WTC11 (cell line): Measurements from ENCODE around the gene ITPR3.

Source experiments
- ETV6 ChIP-seq: sonication (generic); formaldehyde crosslinking; IDR thresholded peaks from 2 replicates; pipeline ENCODE4 v1.8.1; 2022; ENCODE audit warnings: mild to moderate bottlenecking, missing genetic modification reagents
- JUN ChIP-seq: sonication (generic); formaldehyde crosslinking; IDR thresholded peaks from 2 replicates; pipeline ENCODE4 v1.8.0; 2023; ENCODE audit warnings: mild to moderate bottlenecking, missing genetic modification reagents
- NFE2L1 ChIP-seq: sonication (generic); formaldehyde crosslinking; IDR thresholded peaks from 2 replicates; pipeline ENCODE4 v1.8.1; 2023; ENCODE audit warnings: missing genetic modification reagents
- NR3C1 ChIP-seq: sonication (generic); formaldehyde crosslinking; conservative IDR thresholded peaks from 2 replicates; pipeline ENCODE4 v1.8.1; 2023; ENCODE audit warnings: low read depth, mild to moderate bottlenecking, missing genetic modification reagents
- PRDM15 ChIP-seq: sonication (generic); formaldehyde crosslinking; IDR thresholded peaks from 2 replicates; pipeline ENCODE4 v1.8.0; 2022; ENCODE audit warnings: missing genetic modification reagents
- USF1 ChIP-seq: sonication (generic); formaldehyde crosslinking; IDR thresholded peaks from 2 replicates; pipeline ENCODE4 v1.8.0; 2022; ENCODE audit warnings: mild to moderate bottlenecking, missing genetic modification reagents
- ZNF121 ChIP-seq: sonication (generic); formaldehyde crosslinking; IDR thresholded peaks from 2 replicates; pipeline ENCODE4 v1.8.0; 2023; ENCODE audit warnings: missing genetic modification reagents
- ZNF232 ChIP-seq: sonication (generic); formaldehyde crosslinking; IDR thresholded peaks from 2 replicates; pipeline ENCODE4 v1.8.0; 2022; ENCODE audit warnings: mild to moderate bottlenecking, missing genetic modification reagents
- ZNF396 ChIP-seq: fragments of 250-450 bp; sonication (Bioruptor Pico); IDR thresholded peaks from 2 replicates; pipeline ENCODE4 v1.8.0; 2021; ENCODE audit warnings: mild to moderate bottlenecking, moderate library complexity, borderline replicate concordance
- TF ChIP-seq, protein P1 (sequence below): fragments of 200-600 bp; IDR thresholded peaks from 2 replicates; pipeline ENCODE4 v1.8.0; 2022; ENCODE audit warnings: antibody characterized with exemption
- TF ChIP-seq, protein P2 (sequence below): sonication (generic); formaldehyde crosslinking; IDR thresholded peaks from 2 replicates; pipeline ENCODE4 v1.8.1; 2023; ENCODE audit warnings: mild to moderate bottlenecking, missing genetic modification reagents
- TF ChIP-seq, protein P3 (sequence below): sonication (generic); formaldehyde crosslinking; IDR thresholded peaks from 2 replicates; pipeline ENCODE4 v1.8.1; 2023; ENCODE audit warnings: mild to moderate bottlenecking, moderate library complexity, missing genetic modification reagents

DNA sequence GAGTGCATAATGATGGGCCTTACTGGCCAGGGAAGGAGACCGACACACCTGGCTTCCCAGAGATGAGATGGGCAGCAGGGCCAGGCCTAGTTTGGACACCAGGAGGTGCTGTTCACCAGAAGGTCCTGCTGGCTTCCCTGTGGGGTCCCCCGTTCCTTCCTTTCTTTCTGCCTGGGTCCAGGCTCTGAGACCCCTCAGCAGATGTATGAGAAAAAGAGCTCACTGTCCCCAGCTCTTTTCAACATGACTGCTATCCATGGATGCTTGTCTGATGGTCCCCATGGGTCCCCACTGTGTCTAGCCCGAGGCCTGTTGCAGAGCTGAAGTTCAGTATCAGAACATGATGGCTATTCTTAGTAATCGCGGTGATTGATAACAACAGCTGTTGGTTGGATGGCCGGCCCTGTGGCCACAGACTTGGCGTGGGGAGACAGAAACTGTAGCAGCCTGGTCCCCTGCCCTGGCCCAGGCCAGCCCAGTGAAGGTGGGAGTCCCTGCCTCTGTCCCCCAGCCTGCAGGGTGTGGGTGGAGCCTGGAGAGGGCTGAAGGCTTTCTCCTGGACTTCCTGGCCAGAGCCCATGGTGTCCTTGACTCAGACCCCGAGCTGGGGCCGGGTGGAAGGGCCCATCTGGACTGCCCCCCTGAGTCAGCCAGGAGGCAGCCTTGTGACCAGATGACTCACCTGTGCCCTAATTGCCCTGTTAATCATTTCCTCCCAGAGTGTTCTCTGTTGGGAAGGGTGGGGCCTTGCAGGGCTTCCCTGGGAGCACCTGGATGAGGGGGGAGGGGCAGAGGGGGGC is 31.2 kb upstream of the ITPR3 start:
- TF ChIP-seq, protein P1, sequence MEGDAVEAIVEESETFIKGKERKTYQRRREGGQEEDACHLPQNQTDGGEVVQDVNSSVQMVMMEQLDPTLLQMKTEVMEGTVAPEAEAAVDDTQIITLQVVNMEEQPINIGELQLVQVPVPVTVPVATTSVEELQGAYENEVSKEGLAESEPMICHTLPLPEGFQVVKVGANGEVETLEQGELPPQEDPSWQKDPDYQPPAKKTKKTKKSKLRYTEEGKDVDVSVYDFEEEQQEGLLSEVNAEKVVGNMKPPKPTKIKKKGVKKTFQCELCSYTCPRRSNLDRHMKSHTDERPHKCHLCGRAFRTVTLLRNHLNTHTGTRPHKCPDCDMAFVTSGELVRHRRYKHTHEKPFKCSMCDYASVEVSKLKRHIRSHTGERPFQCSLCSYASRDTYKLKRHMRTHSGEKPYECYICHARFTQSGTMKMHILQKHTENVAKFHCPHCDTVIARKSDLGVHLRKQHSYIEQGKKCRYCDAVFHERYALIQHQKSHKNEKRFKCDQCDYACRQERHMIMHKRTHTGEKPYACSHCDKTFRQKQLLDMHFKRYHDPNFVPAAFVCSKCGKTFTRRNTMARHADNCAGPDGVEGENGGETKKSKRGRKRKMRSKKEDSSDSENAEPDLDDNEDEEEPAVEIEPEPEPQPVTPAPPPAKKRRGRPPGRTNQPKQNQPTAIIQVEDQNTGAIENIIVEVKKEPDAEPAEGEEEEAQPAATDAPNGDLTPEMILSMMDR: no peak; the same call in 1 of the 2 replicates
- TF ChIP-seq ZNF232 (CRISPR knock-in tag) (no peak), PRDM15 (CRISPR knock-in tag) (no peak), NR3C1 (CRISPR knock-in tag) (no peak), NFE2L1 (CRISPR knock-in tag) (no peak), ZNF121 (no peak), ETV6 (CRISPR knock-in tag) (no peak), JUN (CRISPR knock-in tag) (no peak), ZNF396 (CRISPR knock-in tag) (no peak), USF1 (CRISPR knock-in tag) (no peak)
- TF ChIP-seq, protein P2, sequence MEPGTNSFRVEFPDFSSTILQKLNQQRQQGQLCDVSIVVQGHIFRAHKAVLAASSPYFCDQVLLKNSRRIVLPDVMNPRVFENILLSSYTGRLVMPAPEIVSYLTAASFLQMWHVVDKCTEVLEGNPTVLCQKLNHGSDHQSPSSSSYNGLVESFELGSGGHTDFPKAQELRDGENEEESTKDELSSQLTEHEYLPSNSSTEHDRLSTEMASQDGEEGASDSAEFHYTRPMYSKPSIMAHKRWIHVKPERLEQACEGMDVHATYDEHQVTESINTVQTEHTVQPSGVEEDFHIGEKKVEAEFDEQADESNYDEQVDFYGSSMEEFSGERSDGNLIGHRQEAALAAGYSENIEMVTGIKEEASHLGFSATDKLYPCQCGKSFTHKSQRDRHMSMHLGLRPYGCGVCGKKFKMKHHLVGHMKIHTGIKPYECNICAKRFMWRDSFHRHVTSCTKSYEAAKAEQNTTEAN (CRISPR knock-in tag): no peak
- TF ChIP-seq, protein P3, sequence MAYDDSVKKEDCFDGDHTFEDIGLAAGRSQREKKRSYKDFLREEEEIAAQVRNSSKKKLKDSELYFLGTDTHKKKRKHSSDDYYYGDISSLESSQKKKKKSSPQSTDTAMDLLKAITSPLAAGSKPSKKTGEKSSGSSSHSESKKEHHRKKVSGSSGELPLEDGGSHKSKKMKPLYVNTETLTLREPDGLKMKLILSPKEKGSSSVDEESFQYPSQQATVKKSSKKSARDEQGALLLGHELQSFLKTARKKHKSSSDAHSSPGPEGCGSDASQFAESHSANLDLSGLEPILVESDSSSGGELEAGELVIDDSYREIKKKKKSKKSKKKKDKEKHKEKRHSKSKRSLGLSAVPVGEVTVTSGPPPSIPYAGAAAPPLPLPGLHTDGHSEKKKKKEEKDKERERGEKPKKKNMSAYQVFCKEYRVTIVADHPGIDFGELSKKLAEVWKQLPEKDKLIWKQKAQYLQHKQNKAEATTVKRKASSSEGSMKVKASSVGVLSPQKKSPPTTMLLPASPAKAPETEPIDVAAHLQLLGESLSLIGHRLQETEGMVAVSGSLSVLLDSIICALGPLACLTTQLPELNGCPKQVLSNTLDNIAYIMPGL (CRISPR knock-in tag): no peak
